Measurements from ENCODE around the gene ZNF668. TPM values are rescaled to one million over a fixed set of nuclear protein-coding genes. Genes with fewer than 3 reads are reported as not detected.

ZNF668 gene
- total RNA-seq, 1 donor from 2014 or later, result 8.2 TPM

- H3K27me3 ChIP-seq (ENCODE audit: low read depth), result no peaks in the 10 kb centered on the region
- H3K27ac ChIP-seq, result no peak overlapping the region
- no peak for TF ChIP-seq CTCF (IDR thresholded peaks at IDR 0.05)
- ATAC-seq (no peak), DNase-seq (no peak)
- no peaks in the 10 kb centered on the region for H3K36me3 ChIP-seq
- H3K9me3 ChIP-seq, result no peaks in the 10 kb centered on the region
- H3K4me3 ChIP-seq, result no peak overlapping the region
- no peaks in the 10 kb centered on the region for H3K4me1 ChIP-seq
- intact Hi-C loops (cut with DNase I), result no loop called here
Measured at GRCh38 chr16:31050280-31051030, 23.6 kb downstream of the ZNF668 start.

GRCh38 chr16:31043898-31044481 lies 30.1 kb downstream of the ZNF668 start:
- no peak for DNase-seq
- Histone ChIP-seq H3K27ac (no peak overlapping the region), H3K9me3 (no peaks in the 10 kb centered on the region), H3K4me1 (no peaks in the 10 kb centered on the region), H3K36me3 (peaks cover 42% of the 10 kb centered on the region), H3K4me3 (no peak overlapping the region), H3K27me3 (ENCODE audit: low read depth) (no peaks in the 10 kb centered on the region)
- intact Hi-C loops (cut with DNase I), result no loop called here
- no peak for TF ChIP-seq CTCF (IDR thresholded peaks at IDR 0.05)
- no peak for ATAC-seq

- Histone ChIP-seq H3K4me3 (no peak overlapping the region), H3K36me3 (peaks cover 48% of the 10 kb centered on the region), H3K27me3 (ENCODE audit: low read depth) (no peaks in the 10 kb centered on the region), H3K4me1 (no peaks in the 10 kb centered on the region), H3K27ac (no peak overlapping the region), H3K9me3 (no peaks in the 10 kb centered on the region)
- TF ChIP-seq CTCF (IDR thresholded peaks at IDR 0.05), result no peak
- ATAC-seq (no peak), DNase-seq (no peak)
- intact Hi-C loops (cut with DNase I), result no loop called here
Measured at GRCh38 chr16:31043352-31043751, 30.7 kb downstream of the ZNF668 start.

DNA sequence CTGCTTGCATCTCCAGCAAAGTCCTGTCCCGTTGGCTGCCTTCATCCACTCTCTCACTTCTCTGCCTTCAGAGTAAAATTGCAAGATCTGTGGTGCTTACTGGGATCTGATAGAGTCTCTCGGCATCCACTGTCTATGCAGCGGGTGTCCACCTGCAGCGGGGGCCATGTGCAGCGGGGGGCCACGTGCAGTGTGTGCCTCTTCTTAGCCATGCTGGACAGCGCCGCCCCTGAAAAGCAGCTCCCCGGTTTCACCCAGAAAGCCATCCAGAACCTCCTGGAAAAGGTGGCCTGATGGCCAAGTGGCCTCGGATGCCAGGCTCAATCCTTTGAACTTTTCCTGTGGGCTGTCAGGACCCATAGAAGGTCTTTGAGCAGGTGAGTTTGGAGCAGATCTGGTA lies 31.2 kb downstream of the ZNF668 start:
- DNase-seq, result no peak
- H3K36me3 ChIP-seq, result peaks cover 53% of the 10 kb centered on the region
- intact Hi-C loops (cut with DNase I), result no loop called here

DNA sequence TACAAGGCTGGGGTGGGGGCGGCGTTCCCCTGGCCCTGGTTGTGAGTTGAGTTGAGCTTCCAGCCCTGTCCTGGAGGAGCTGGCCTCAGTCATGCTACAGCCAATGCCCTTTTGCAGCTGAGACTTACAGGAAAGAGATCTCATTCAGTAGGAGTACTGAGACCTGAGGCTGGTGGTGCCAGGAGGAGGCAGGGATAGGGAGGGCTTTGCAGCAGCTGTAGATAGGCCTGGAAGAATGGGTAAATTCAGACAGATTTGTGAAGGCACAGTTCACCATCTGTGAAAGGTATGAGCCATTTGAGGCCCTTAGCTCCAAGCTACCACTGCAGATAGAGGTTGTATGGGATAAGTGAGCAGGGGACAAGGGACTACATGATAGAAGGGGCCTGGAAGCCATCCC lies 35.0 kb downstream of the ZNF668 start:
- H3K36me3 ChIP-seq, result peaks cover 81% of the 10 kb centered on the region
- H3K27me3 ChIP-seq (ENCODE audit: low read depth), result no peaks in the 10 kb centered on the region
- peaks cover 24% of the 10 kb centered on the region for H3K4me1 ChIP-seq
- intact Hi-C loops (cut with DNase I), result no loop called here
- no peak for DNase-seq
- no peak overlapping the region for H3K4me3 ChIP-seq
- no peaks in the 10 kb centered on the region for H3K9me3 ChIP-seq
- H3K27ac ChIP-seq, result no peak overlapping the region
- TF ChIP-seq CTCF (IDR thresholded peaks at IDR 0.05), result no peak
- ATAC-seq, result no peak

More for the DNA sequence above, 31.2 kb downstream of the ZNF668 start:
- no peaks in the 10 kb centered on the region for H3K4me1 ChIP-seq
- H3K9me3 ChIP-seq, result no peaks in the 10 kb centered on the region
- H3K27me3 ChIP-seq (ENCODE audit: low read depth), result no peaks in the 10 kb centered on the region
- ATAC-seq, result no peak
- TF ChIP-seq CTCF (IDR thresholded peaks at IDR 0.05), result no peak
- no peak overlapping the region for H3K27ac ChIP-seq
- no peak overlapping the region for H3K4me3 ChIP-seq
